ENCODE results near the gene ATG13. TPM values are rescaled to one million over a fixed set of nuclear protein-coding genes. Genes with fewer than 3 reads are reported as not detected.

Gene ATG13
- total RNA-seq, 4 donors from 2014 or later, result 42.0 to 151 (median 98.0) TPM

GRCh38 chr11:46677991-46678740, 60.8 kb downstream of the ATG13 start:
- no peak for DNase-seq (ENCODE audit: low spot score in 2 of 2)
- no peak overlapping the region for H3K4me3 ChIP-seq (ENCODE audit: low read depth, poor library complexity, severe bottlenecking)
- TF ChIP-seq POLR2A (IDR thresholded peaks at IDR 0.05), result no peak
- no peak for TF ChIP-seq CTCF (IDR thresholded peaks at IDR 0.05)
- WGBS, 2 donors, result 80 to 81% methylated on average over 10 of the region's 10 CpGs
- intact Hi-C loops (cut with DNase I; ENCODE audit: low total_unique reads), result no loop called here

GRCh38 chr11:46678741-46679130, 61.4 kb downstream of the ATG13 start:
- intact Hi-C loops (cut with DNase I; ENCODE audit: low total_unique reads), result no loop called here
- 86 to 91% methylated on average over 9 of the region's 9 CpGs for WGBS, 2 donors
- DNase-seq (ENCODE audit: low spot score in 2 of 2), result no peak
- TF ChIP-seq POLR2A (IDR thresholded peaks at IDR 0.05) (no peak), CTCF (IDR thresholded peaks at IDR 0.05) (no peak)
- H3K4me3 ChIP-seq (ENCODE audit: low read depth, poor library complexity, severe bottlenecking), result no peak overlapping the region

GRCh38 chr11:46679241-46680163, 62.1 kb downstream of the ATG13 start:
- no peak for DNase-seq (ENCODE audit: low spot score in 2 of 2)
- WGBS, 2 donors, result 90 to 92% methylated on average over 25 to 26 of the region's 26 CpGs
- no peak overlapping the region for H3K4me3 ChIP-seq (ENCODE audit: low read depth, poor library complexity, severe bottlenecking)
- intact Hi-C loops (cut with DNase I; ENCODE audit: low total_unique reads), result no loop called here
- no peak for TF ChIP-seq CTCF (IDR thresholded peaks at IDR 0.05)

GRCh38 chr11:46680164-46680760, 62.9 kb downstream of the ATG13 start:
- intact Hi-C loops (cut with DNase I; ENCODE audit: low total_unique reads), result no loop called here
- 89 to 93% methylated on average over 17 to 20 of the region's 21 CpGs for WGBS, 2 donors

GRCh38 chr11:46680815-46681214, 63.5 kb downstream of the ATG13 start:
- H3K4me3 ChIP-seq (ENCODE audit: low read depth, poor library complexity, severe bottlenecking), result no peak overlapping the region
- intact Hi-C loops (cut with DNase I; ENCODE audit: low total_unique reads), result no loop called here
- DNase-seq (ENCODE audit: low spot score in 2 of 2), result no peak
- WGBS, 2 donors, result 95 to 96% methylated on average over 22 of the region's 22 CpGs
- TF ChIP-seq POLR2A (IDR thresholded peaks at IDR 0.05) (no peak), CTCF (IDR thresholded peaks at IDR 0.05) (no peak)

More at GRCh38 chr11:46680164-46680760, 62.9 kb downstream of the ATG13 start:
- no peak overlapping the region for H3K4me3 ChIP-seq (ENCODE audit: low read depth, poor library complexity, severe bottlenecking)
- TF ChIP-seq POLR2A (IDR thresholded peaks at IDR 0.05) (no peak), CTCF (IDR thresholded peaks at IDR 0.05) (no peak)
- no peak for DNase-seq (ENCODE audit: low spot score in 2 of 2)

Data from lower leg skin (tissue), 4 donors.